ENCODE measurements around the gene CLTA. TPM values are rescaled to one million over a fixed set of nuclear protein-coding genes. Genes with fewer than 3 reads are reported as not detected.
A peak's percentile ranks its signal among the peaks of the same experiment; 100 is the strongest.

Gene CLTA
- polyA plus RNA-seq, 2 of the 4 experiments (the other 2 are of a cell fraction), result 291 to 312 TPM

- DNase-seq (ENCODE audit: low read depth in 1 of 2, low spot score in 1 of 2) (no peak), ATAC-seq (no peak), FAIRE-seq (no peak)
- CTCF ChIA-PET, result interaction anchor here (1.0 to 16.6 kb wide), 15 partner anchors 10 to 283 kb away, joined by 3 to 321 read pairs (median 14); partner anchors contain the start of genes CLTA and GLIPR2
- 55% methylated on average over 3 of the region's 3 CpGs for WGBS (ENCODE audit: missing lambda C conversion rate)
- POLR2A ChIA-PET, result interaction anchor here (0.7 to 3.0 kb wide), 4 partner anchors 14 to 93 kb away, joined by 4 to 30 read pairs (median 5); partner anchors contain the start of gene CLTA
- no peaks in the 10 kb centered on the region for H3K9me3 ChIP-seq
- TF ChIP-seq HES2 (IDR thresholded peaks at IDR 0.05), result no peak
- no peak for TF ChIP-seq GATA3 (IDR thresholded peaks at IDR 0.05; ENCODE audit: borderline replicate concordance)
- no peak for TF ChIP-seq HDAC2 (IDR thresholded peaks at IDR 0.05)
- TF ChIP-seq MYC (IDR thresholded peaks at IDR 0.05; ENCODE audit: borderline replicate concordance, low read length), result no peak
- TF ChIP-seq CHD4 (IDR thresholded peaks at IDR 0.05; ENCODE audit: borderline replicate concordance), result no peak
- peak overlapping the region; percentile 65 to 90; a peak in 4 of 6 replicates for H3K27ac ChIP-seq
- no peak overlapping the region for H3K4me2 ChIP-seq
- peaks cover 44% of the 10 kb centered on the region for H3K4me1 ChIP-seq
- no peak overlapping the region for H3K4me3 ChIP-seq
Measured at GRCh38 chr9:36164989-36165388, 25.7 kb upstream of the CLTA start.

- Histone ChIP-seq H3K9me3 (no peaks in the 10 kb centered on the region), H3K4me3 (no peak overlapping the region; the same call in 2 of the 3 replicates), H3K27ac (peak overlapping the region; percentile 65 to 84; a peak in 4 of 6 replicates), H3K4me1 (peaks cover 44% of the 10 kb centered on the region), H3K4me2 (peak overlapping the region; percentile 82)
- POLR2A ChIA-PET, result interaction anchor here (0.7 to 2.3 kb wide), 2 partner anchors 25 to 55 kb away, joined by 4 to 11 read pairs; partner anchors contain the start of gene CLTA
- DNase-seq (ENCODE audit: low read depth in 1 of 2, low spot score in 1 of 2) (no peak), FAIRE-seq (no peak), ATAC-seq (no peak)
- WGBS (ENCODE audit: missing lambda C conversion rate), result 63% methylated on average over 12 of the region's 12 CpGs
- TF ChIP-seq RFX5 (IDR thresholded peaks at IDR 0.05), result no peak
- TF ChIP-seq RARB (CRISPR knock-in tag; IDR thresholded peaks at IDR 0.05), result no peak
- TF ChIP-seq KDM5A (IDR thresholded peaks at IDR 0.05), result no peak
- CTCF ChIA-PET, result interaction anchor here (0.6 to 16.6 kb wide), 32 partner anchors 8 to 232 kb away, joined by 3 to 321 read pairs (median 6); partner anchors contain the start of genes CLTA, GLIPR2 and RECK
Measured at GRCh38 chr9:36165826-36166167, 24.9 kb upstream of the CLTA start.

- FAIRE-seq (no peak), ATAC-seq (peak; percentile 85 to 93)
- WGBS (ENCODE audit: missing lambda C conversion rate), result 10% methylated on average over 36 of the region's 58 CpGs
Measured at GRCh38 chr9:36166168-36166927, 24.4 kb upstream of the CLTA start.

More at GRCh38 chr9:36166168-36166927, 24.4 kb upstream of the CLTA start:
- peak overlapping the region; percentile 65 to 84; a peak in 5 of 6 replicates for H3K27ac ChIP-seq
- H3K4me2 ChIP-seq, result peak overlapping the region; percentile 82
- ChIA-PET POLR2A (interaction anchor here (0.7 to 2.3 kb wide), 7 partner anchors 17 to 65 kb away, joined by 3 to 11 read pairs (median 3); partner anchors contain the start of genes CLTA and GLIPR2), CTCF (interaction anchor here (0.6 to 16.6 kb wide), 57 partner anchors 9 to 354 kb away, joined by 3 to 321 read pairs (median 4); partner anchors contain the start of genes CLTA, GLIPR2, RECK and SPAG8)
- peak; percentile 87 to 93 for DNase-seq (ENCODE audit: low read depth in 1 of 2, low spot score in 1 of 2)
- peaks cover 38% of the 10 kb centered on the region for H3K4me1 ChIP-seq
- H3K4me3 ChIP-seq, result peak overlapping the region; percentile 47
- peak; percentile 80 to 97 for TF ChIP-seq RAD21 (conservative IDR thresholded peaks at IDR 0.05 in 1 of 2, IDR thresholded peaks at IDR 0.05 in 1 of 2)
- no peak for TF ChIP-seq RARB (CRISPR knock-in tag; IDR thresholded peaks at IDR 0.05)
- TF ChIP-seq ZFP36 (IDR thresholded peaks at IDR 0.05; ENCODE audit: borderline replicate concordance, partially characterized antibody), result no peak
- no peak for TF ChIP-seq ESRRA (IDR thresholded peaks at IDR 0.05; ENCODE audit: borderline replicate concordance, low read length)
- peak; percentile 82 for TF ChIP-seq MAX (IDR thresholded peaks at IDR 0.05)
- peak; percentile 98 for TF ChIP-seq SMC3 (IDR thresholded peaks at IDR 0.05)
- no peak for TF ChIP-seq HMGXB4 (CRISPR knock-in tag; IDR thresholded peaks at IDR 0.05; ENCODE audit: borderline replicate concordance)
- TF ChIP-seq CEBPB (IDR thresholded peaks at IDR 0.05), result no peak
- no peak for TF ChIP-seq HEYL (CRISPR knock-in tag; IDR thresholded peaks at IDR 0.05)
- no peak for TF ChIP-seq SREBF2 (IDR thresholded peaks at IDR 0.05)
- TF ChIP-seq HDAC2 (IDR thresholded peaks at IDR 0.05), result 0 out of 2 replicates have a peak, but pooled peaks have one; percentile 40
- no peak for TF ChIP-seq RCOR1 (IDR thresholded peaks at IDR 0.05; ENCODE audit: low read depth, low read length)
- TF ChIP-seq JUN (IDR thresholded peaks at IDR 0.05), result peak in 1 of 2 experiments; percentile 51; a peak in 1 of 5 replicates
- peak; percentile 60; the same call in 1 of the 2 replicates for TF ChIP-seq KDM1A (IDR thresholded peaks at IDR 0.05; ENCODE audit: low read depth)
- no peak for TF ChIP-seq TFCP2L1 (CRISPR knock-in tag; IDR thresholded peaks at IDR 0.05)
- no peak for TF ChIP-seq PHF8 (IDR thresholded peaks at IDR 0.05; ENCODE audit: borderline replicate concordance, low read depth)
- TF ChIP-seq E2F6 (IDR thresholded peaks at IDR 0.05; ENCODE audit: borderline replicate concordance, low read depth), result peak; percentile 60; the same call in 1 of the 2 replicates
- peak; percentile 91 for TF ChIP-seq CTCF (IDR thresholded peaks at IDR 0.05)
- no peak for TF ChIP-seq HOXB13 (CRISPR knock-in tag; IDR thresholded peaks at IDR 0.05; ENCODE audit: low read depth)
- no peaks in the 10 kb centered on the region for H3K9me3 ChIP-seq

Measured in A549 (cell line).